PC-3 (cell line): ENCODE data around the gene NABP1. TPM values are rescaled to one million over a fixed set of nuclear protein-coding genes. Genes with fewer than 3 reads are reported as not detected.

Source experiments
- ATAC-seq: fragments of 200-7000 bp; cut with Tn5 transposase; 2 replicates; pipeline ENCODE4 v1.9.1; 2020; ENCODE audit warnings: mild to moderate bottlenecking, moderate library complexity
- BruUV-seq: library from RNA; stranded (reverse); fragments of 400-500 nt; replicated peaks from 2 replicates; lab custom pipeline; 2021; lab: Mats Ljungman, UMichigan
- CTCF ChIA-PET: fragments of 300-600 bp; sonication (Branson Sonifier 250); formaldehyde crosslinking; loops from one replicate; lab custom pipeline; 2022; ENCODE audit warnings: antibody characterized with exemption; lab: Charles Lee
- POLR2A ChIA-PET: fragments of 300-600 bp; sonication (Branson Sonifier 250); formaldehyde crosslinking; loops from one replicate; lab custom pipeline; 2022; ENCODE audit warnings: antibody characterized with exemption; ENCODE audit not compliant: unreplicated experiment; lab: Charles Lee
- DNase-seq: peaks from one replicate; pipeline ENCODE4 v3.0.0-alpha.2; 2015
- H2AFZ ChIP-seq: fragments of 300-600 bp; sonication (generic); 2 replicates; pipeline ENCODE4 v1.6.0; 2016; ENCODE audit warnings: antibody characterized with exemption, low read length
- H3F3A ChIP-seq: fragments of 300-600 bp; sonication (generic); one replicate; pipeline ENCODE4 v1.6.0; 2017; ENCODE audit warnings: antibody characterized with exemption, low read length, control low read depth, mild to moderate bottlenecking; ENCODE audit not compliant: unreplicated experiment
- H3K27ac ChIP-seq: fragments of 300-600 bp; sonication (generic); 2 replicates; pipeline ENCODE4 v1.5.1; 2016; ENCODE audit warnings: mild to moderate bottlenecking, low read length
- H3K27me3 ChIP-seq: fragments of 300-600 bp; sonication (generic); 2 replicates; pipeline ENCODE4 v1.6.1; 2016; ENCODE audit warnings: low read length, mixed read lengths
- H3K36me3 ChIP-seq: fragments of 300-600 bp; sonication (generic); 2 replicates; pipeline ENCODE4 v1.6.1; 2016; ENCODE audit warnings: low read depth, mixed run types, low read length, mixed read lengths
- H3K4me1 ChIP-seq: fragments of 300-600 bp; sonication (generic); 2 replicates; pipeline ENCODE4 v1.5.1; 2016; ENCODE audit warnings: low read length; ENCODE audit not compliant: insufficient read depth
- H3K4me2 ChIP-seq: fragments of 300-600 bp; sonication (generic); 2 replicates; pipeline ENCODE4 v1.6.0; 2016; ENCODE audit warnings: low read length
- H3K4me3 ChIP-seq: fragments of 300-600 bp; sonication (generic); 2 replicates; pipeline ENCODE4 v1.5.1; 2016; ENCODE audit warnings: mild to moderate bottlenecking, low read length, mixed read lengths
- H3K79me2 ChIP-seq: fragments of 300-600 bp; sonication (generic); 2 replicates; pipeline ENCODE4 v1.6.1; 2017; ENCODE audit warnings: low read length, mixed read lengths
- H3K9ac ChIP-seq: fragments of 300-600 bp; sonication (generic); 2 replicates; pipeline ENCODE4 v1.6.0; 2016; ENCODE audit warnings: mild to moderate bottlenecking, low read length
- H3K9me2 ChIP-seq: fragments of 300-600 bp; sonication (generic); replicated peaks from 2 replicates; pipeline ENCODE4 v1.6.1; 2016; ENCODE audit warnings: mixed run types, low read length, mixed read lengths
- H3K9me3 ChIP-seq: fragments of 300-600 bp; sonication (generic); 2 replicates; pipeline ENCODE4 v1.6.1; 2016; ENCODE audit warnings: low read length, mixed read lengths
- H4K20me1 ChIP-seq: fragments of 300-600 bp; sonication (generic); 2 replicates; pipeline ENCODE4 v1.6.1; 2016; ENCODE audit warnings: low read length, mixed read lengths
- CTCF ChIP-seq: fragments of 300-600 bp; sonication (generic); conservative IDR thresholded peaks from 2 replicates; pipeline ENCODE4 v1.5.1; 2017; ENCODE audit warnings: antibody characterized with exemption, low read depth, mild to moderate bottlenecking, low read length
- EZH2 ChIP-seq: fragments of 300-600 bp; sonication (generic); IDR thresholded peaks from one replicate; pipeline ENCODE4 v1.6.1; 2017; ENCODE audit warnings: antibody characterized with exemption, mild to moderate bottlenecking, low read length; ENCODE audit not compliant: unreplicated experiment
- EZH2phosphoT487 ChIP-seq: fragments of 300-600 bp; sonication (generic); IDR thresholded peaks from 2 replicates; pipeline ENCODE4 v1.6.1; 2018; ENCODE audit warnings: mild to moderate bottlenecking, antibody characterized with exemption, low read length, borderline replicate concordance
- intact Hi-C: fragments of 100-400 bp; cut with micrococcal nuclease; formaldehyde crosslinking; loops from 2 replicates; pipeline ENCODE4 v1.9.0; 2023
- total RNA-seq: library from RNA; depleted of rRNA; stranded (reverse); fragments of >200 nt; gene quantifications from 2 replicates; pipeline ENCODE4 v1.2.3, GENCODE V29; 2014

NABP1 gene
- total RNA-seq, 1 experiment from 2014 or later, result 56.8 TPM

DNA sequence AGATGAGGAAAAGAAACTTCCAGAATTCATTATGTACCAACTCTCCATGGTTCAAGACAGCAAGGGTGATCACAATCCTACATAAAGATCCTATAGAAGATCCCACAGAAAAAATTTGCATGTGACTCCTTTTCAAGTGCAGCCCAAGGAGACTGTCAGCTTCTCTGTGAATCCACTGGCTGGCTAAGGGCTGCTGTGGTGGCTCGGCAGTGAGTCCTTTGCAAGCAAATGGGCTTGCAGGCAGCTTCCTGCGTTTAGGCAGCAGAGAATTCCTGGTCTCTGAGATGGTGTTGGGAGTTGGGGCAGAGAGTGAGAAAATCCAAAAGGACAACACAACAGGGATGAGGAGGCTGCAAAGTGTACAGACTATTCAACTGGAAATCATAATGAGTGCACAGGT lies 43.4 kb downstream of the NABP1 start:
- no peaks in the 10 kb centered on the region for H3K9me2 ChIP-seq
- BruUV-seq, result no TSS peak
- no peak for DNase-seq
- H3K9ac ChIP-seq, result no peak overlapping the region
- no peak overlapping the region for H3K27ac ChIP-seq
- no peak overlapping the region for H3K4me3 ChIP-seq
- H3K4me1 ChIP-seq, result no peaks in the 10 kb centered on the region
- TF ChIP-seq EZH2phosphoT487 (no peak), EZH2 (no peak), CTCF (no peak)
- ATAC-seq, result no peak
- ChIA-PET POLR2A (interaction anchor here (0.6 kb wide), 1 partner anchor 44 kb away, joined by 3 read pairs; no protein-coding TSS in a partner anchor), CTCF (no interaction called here)
- H3K36me3 ChIP-seq, result no peaks in the 10 kb centered on the region
- no peaks in the 10 kb centered on the region for H3K27me3 ChIP-seq
- intact Hi-C loops, result no loop called here
- H3K79me2 ChIP-seq, result no peaks in the 10 kb centered on the region
- no peak overlapping the region for H3K4me2 ChIP-seq
- no peaks in the 10 kb centered on the region for H3F3A ChIP-seq
- no peak overlapping the region for H2AFZ ChIP-seq
- H4K20me1 ChIP-seq, result no peaks in the 10 kb centered on the region
- no peaks in the 10 kb centered on the region for H3K9me3 ChIP-seq

GRCh38 chr2:191724015-191724414 lies 46.1 kb downstream of the NABP1 start:
- H3K27ac ChIP-seq, result no peak overlapping the region
- H3K27me3 ChIP-seq, result no peaks in the 10 kb centered on the region
- no peak overlapping the region for H2AFZ ChIP-seq
- DNase-seq (no peak), ATAC-seq (no peak)
- H3K4me2 ChIP-seq, result no peak overlapping the region
- no TSS peak for BruUV-seq
- no peak overlapping the region for H3K4me3 ChIP-seq
- CTCF ChIA-PET, result no interaction called here
- H3K9me2 ChIP-seq, result no peaks in the 10 kb centered on the region
- no peaks in the 10 kb centered on the region for H3K9me3 ChIP-seq
- intact Hi-C loops, result no loop called here
- H4K20me1 ChIP-seq, result no peaks in the 10 kb centered on the region
- POLR2A ChIA-PET, result interaction anchor here (0.5 kb wide), 1 partner anchor 17 kb away, joined by 3 read pairs; no protein-coding TSS in a partner anchor
- no peaks in the 10 kb centered on the region for H3K79me2 ChIP-seq
- no peaks in the 10 kb centered on the region for H3K36me3 ChIP-seq
- no peak overlapping the region for H3K9ac ChIP-seq
- H3K4me1 ChIP-seq, result peaks cover 3% of the 10 kb centered on the region
- no peaks in the 10 kb centered on the region for H3F3A ChIP-seq
- no peak for TF ChIP-seq CTCF
- TF ChIP-seq EZH2, result no peak
- TF ChIP-seq EZH2phosphoT487, result no peak
